Testis (tissue), 3 donors: ENCODE results near the gene LTBP1. TPM values are rescaled to one million over a fixed set of nuclear protein-coding genes. Genes with fewer than 3 reads are reported as not detected.

Experiments used
- DNase-seq: peaks from one replicate; pipeline ENCODE4 v3.0.0-alpha.2; 2019
- H3K27ac ChIP-seq, 2 donors: fragments of 200-600 bp; sonication (generic); one replicate each; pipeline ENCODE4 v1.5.1; 2019
- H3K27me3 ChIP-seq: fragments of 200-600 bp; sonication (generic); one replicate; pipeline ENCODE4 v1.5.1; 2019
- H3K36me3 ChIP-seq: fragments of 200-600 bp; sonication (generic); one replicate; pipeline ENCODE4 v1.5.1; 2017; ENCODE audit warnings: low read depth; ENCODE audit errors: missing control alignments
- H3K4me1 ChIP-seq: fragments of 200-600 bp; sonication (generic); one replicate; pipeline ENCODE4 v1.5.1; 2019
- H3K4me3 ChIP-seq, 2 donors: fragments of 200-600 bp; sonication (generic); one replicate each; pipeline ENCODE4 v1.5.1; 2017 to 2019
- H3K9me3 ChIP-seq: fragments of 200-600 bp; sonication (generic); one replicate; pipeline ENCODE4 v1.5.1; 2017
- POLR2A ChIP-seq: fragments of 450-650 bp; IDR thresholded peaks from one replicate; pipeline ENCODE4 v1.6.1; 2017; ENCODE audit warnings: antibody characterized with exemption, mild to moderate bottlenecking, moderate library complexity
- WGBS, 2 donors: methylation state at CpG; one replicate each; pipeline ENCODE4 v1.1.5; 2018; 5-methylcytosine and 5-hydroxymethylcytosine counted together
- intact Hi-C: fragments of 100-400 bp; cut with DNase I; formaldehyde crosslinking; loops from one replicate; pipeline ENCODE4 v1.15.1; 2023; ENCODE audit warnings: low total_unique reads
- polyA plus RNA-seq: library from polyadenylated mRNA; stranded (reverse); fragments of 350-450 nt; fragmentation: Illumina TruSeq; extraction: RNeasy Lipid Tissue Mini Kit (QIAGEN cat#74804); gene quantifications from one replicate; pipeline ENCODE4 v1.2.3, GENCODE V29; 2014; ENCODE audit warnings: low read depth, low replicate concordance; ENCODE audit not compliant: insufficient read depth
- total RNA-seq, 2 donors: library from RNA; depleted of rRNA; stranded (reverse); fragments of >200 nt; gene quantifications; one replicate each; pipeline ENCODE4 v1.2.3, GENCODE V29; 2016
- TF ChIP-seq, protein P1 (sequence below), 3 experiments: fragments of 450-650 bp in 2 of 3; fragments of 200-600 bp in 1 of 3; sonication (generic) in 1 of 3; IDR thresholded peaks; one replicate each; pipeline ENCODE4 v1.5.1; 2016 to 2019; ENCODE audit warnings: antibody characterized with exemption in 3 of 3, mild to moderate bottlenecking in 2 of 3, moderate library complexity in 1 of 3

Gene LTBP1
- total and polyA plus RNA-seq, 3 donors from 2014 or later = 39.6 to 51.5 (median 44.0) TPM

DNA sequence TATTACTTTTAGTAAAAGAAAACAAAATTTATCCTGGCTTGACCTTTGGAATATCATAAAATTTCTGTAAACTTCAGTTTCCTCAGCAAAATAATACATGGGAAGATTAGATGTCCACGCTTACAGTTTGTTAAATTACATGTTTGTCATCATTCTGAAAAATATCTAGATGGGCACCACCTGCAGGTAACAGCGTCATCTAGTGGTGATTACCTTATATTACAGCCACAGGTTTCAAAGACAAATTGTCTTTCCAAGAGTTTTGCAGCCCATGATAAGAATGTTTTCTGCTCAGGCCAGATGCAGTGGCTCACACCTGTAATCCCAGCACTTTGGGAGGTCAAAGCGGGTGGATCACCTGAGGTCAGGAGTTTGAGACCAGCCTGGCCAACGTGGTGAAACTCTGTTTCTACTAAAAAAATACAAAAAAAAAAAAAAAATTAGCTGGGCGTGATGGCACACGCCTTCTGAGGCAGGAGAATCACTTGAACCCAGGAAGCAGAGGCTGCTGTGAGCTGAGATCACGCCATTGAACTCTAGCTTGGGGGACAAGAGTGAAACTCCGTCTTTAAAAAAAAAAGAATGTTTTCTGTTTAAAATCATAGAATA, 433.4 kb downstream of the LTBP1 start:
- 80 to 85% methylated on average over 8 of the region's 8 CpGs for WGBS, 2 donors
- no peak overlapping the region for H3K27ac ChIP-seq
- H3K9me3 ChIP-seq = no peaks in the 10 kb centered on the region
- no peak overlapping the region for H3K4me3 ChIP-seq
- no peaks in the 10 kb centered on the region for H3K36me3 ChIP-seq
- intact Hi-C loops = no loop called here
- H3K4me1 ChIP-seq = no peaks in the 10 kb centered on the region
- no peak for TF ChIP-seq POLR2A
- TF ChIP-seq, protein P1, sequence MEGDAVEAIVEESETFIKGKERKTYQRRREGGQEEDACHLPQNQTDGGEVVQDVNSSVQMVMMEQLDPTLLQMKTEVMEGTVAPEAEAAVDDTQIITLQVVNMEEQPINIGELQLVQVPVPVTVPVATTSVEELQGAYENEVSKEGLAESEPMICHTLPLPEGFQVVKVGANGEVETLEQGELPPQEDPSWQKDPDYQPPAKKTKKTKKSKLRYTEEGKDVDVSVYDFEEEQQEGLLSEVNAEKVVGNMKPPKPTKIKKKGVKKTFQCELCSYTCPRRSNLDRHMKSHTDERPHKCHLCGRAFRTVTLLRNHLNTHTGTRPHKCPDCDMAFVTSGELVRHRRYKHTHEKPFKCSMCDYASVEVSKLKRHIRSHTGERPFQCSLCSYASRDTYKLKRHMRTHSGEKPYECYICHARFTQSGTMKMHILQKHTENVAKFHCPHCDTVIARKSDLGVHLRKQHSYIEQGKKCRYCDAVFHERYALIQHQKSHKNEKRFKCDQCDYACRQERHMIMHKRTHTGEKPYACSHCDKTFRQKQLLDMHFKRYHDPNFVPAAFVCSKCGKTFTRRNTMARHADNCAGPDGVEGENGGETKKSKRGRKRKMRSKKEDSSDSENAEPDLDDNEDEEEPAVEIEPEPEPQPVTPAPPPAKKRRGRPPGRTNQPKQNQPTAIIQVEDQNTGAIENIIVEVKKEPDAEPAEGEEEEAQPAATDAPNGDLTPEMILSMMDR (IDR thresholded peaks at IDR 0.05) = peak; percentile 20 to 41 (median 33)
- H3K27me3 ChIP-seq = no peaks in the 10 kb centered on the region
- no peak for DNase-seq

GRCh38 chr2:33380719-33381118, 434.0 kb downstream of the LTBP1 start:
- no peak for TF ChIP-seq POLR2A
- TF ChIP-seq, protein P1 (IDR thresholded peaks at IDR 0.05) = no peak
- no peaks in the 10 kb centered on the region for H3K9me3 ChIP-seq
- DNase-seq = no peak
- H3K36me3 ChIP-seq = no peaks in the 10 kb centered on the region
- H3K27me3 ChIP-seq = no peaks in the 10 kb centered on the region
- no peaks in the 10 kb centered on the region for H3K4me1 ChIP-seq
- no peak overlapping the region for H3K27ac ChIP-seq
- H3K4me3 ChIP-seq = no peak overlapping the region
- 71 to 75% methylated on average over 2 of the region's 2 CpGs for WGBS, 2 donors
- intact Hi-C loops = no loop called here

GRCh38 chr2:33381301-33381858, 434.6 kb downstream of the LTBP1 start:
- Histone ChIP-seq H3K4me1 (no peaks in the 10 kb centered on the region), H3K4me3 (no peak overlapping the region), H3K36me3 (no peaks in the 10 kb centered on the region), H3K9me3 (no peaks in the 10 kb centered on the region), H3K27ac (no peak overlapping the region), H3K27me3 (no peaks in the 10 kb centered on the region)
- intact Hi-C loops = no loop called here
- TF ChIP-seq POLR2A = no peak
- TF ChIP-seq, protein P1 (IDR thresholded peaks at IDR 0.05) = no peak
- DNase-seq = no peak
- 74 to 78% methylated on average over 4 of the region's 4 CpGs for WGBS, 2 donors

DNA sequence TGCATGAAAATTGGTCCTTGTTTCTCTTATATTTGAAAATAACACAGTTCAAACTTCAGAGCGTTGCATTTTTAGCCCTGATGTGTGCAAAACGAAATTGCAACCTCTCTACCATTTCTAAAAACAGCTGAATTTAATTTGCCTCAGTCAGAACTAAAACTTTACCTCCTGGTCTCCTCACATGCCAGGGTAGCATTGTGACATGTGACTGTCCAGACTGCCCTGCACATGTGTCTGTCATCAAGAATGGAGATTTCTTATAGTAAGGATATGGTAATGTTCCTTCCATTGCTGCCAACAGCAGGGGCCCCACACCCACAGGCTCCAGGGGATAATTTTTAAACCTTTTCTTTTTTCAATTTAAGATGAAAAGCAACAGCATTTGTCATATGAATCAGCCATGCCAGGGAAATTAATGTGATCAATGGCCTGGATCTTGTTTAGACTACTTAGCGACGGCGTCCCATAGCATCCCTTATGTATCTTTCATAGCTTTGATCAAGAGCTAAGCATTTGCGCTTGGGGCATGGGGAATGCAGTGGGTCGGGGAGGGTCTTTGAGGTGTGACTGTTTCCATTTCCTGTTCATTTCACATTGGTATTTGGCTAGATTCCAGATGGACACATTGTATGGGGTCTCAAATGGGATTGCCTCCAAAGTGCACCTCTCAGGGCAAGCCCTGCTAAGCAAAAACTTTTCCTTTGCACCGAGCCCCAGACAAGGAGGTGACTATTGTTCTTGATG, 437.3 kb downstream of the LTBP1 start:
- Histone ChIP-seq H3K27me3 (no peaks in the 10 kb centered on the region), H3K4me3 (no peak overlapping the region), H3K36me3 (no peaks in the 10 kb centered on the region), H3K27ac (no peak overlapping the region), H3K4me1 (no peaks in the 10 kb centered on the region), H3K9me3 (no peaks in the 10 kb centered on the region)
- whole genome bisulfite sequencing, 2 donors = 86 to 88% methylated on average over 8 of the region's 8 CpGs
- DNase-seq = no peak
- TF ChIP-seq, protein P1 (IDR thresholded peaks at IDR 0.05) = no peak
- no peak for TF ChIP-seq POLR2A
- intact Hi-C loops = no loop called here
